HG03025 (cell line): ENCODE results near the gene ATP10A.

ENCODE experiments used
- ATAC-seq: cut with Tn5 transposase; IDR thresholded peaks from one replicate; pipeline ENCODE4 v1.9.1; 2021; ENCODE audit warnings: mild to moderate bottlenecking, moderate library complexity; ENCODE audit not compliant: unreplicated experiment, low FRiP score

The ATP10A gene

DNA sequence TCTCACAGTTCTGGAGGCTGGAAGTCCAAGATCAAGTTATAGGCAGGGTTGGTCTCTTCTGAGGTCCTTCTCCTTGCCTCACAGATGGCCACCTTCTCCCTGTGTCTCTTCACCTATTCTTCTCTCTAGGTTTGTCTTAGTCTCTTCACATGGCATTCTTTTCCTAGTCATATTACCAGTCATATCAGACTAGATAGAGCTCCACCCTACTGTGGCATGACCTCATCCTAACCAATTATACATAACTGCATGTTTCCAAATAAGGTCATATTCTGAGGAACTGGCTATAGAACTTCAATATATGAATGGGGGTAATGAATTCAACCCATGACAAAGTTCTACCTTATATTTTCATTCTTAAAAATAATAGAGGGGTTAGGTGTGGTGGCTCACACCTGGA is 227.9 kb downstream of the ATP10A start:
- ATAC-seq = no peak

DNA sequence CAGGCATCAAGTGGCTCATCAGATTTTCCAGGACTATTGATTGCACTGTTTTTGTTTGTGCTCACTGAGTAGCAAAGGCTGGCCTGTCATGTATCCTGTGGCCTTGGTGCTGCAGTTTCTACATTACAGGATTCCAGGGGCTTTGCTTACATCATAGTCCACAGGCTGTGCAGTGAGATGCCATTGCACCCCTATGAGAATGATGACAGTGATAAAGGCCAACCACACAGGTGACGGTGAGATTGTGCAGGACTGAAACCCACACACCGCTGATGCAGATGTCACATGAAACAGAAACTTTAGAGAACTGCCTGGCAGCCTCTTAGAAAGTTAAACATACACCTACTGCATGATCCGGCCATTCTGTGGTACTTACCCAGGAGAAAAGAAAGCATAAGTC is 229.3 kb downstream of the ATP10A start:
- ATAC-seq = no peak

DNA sequence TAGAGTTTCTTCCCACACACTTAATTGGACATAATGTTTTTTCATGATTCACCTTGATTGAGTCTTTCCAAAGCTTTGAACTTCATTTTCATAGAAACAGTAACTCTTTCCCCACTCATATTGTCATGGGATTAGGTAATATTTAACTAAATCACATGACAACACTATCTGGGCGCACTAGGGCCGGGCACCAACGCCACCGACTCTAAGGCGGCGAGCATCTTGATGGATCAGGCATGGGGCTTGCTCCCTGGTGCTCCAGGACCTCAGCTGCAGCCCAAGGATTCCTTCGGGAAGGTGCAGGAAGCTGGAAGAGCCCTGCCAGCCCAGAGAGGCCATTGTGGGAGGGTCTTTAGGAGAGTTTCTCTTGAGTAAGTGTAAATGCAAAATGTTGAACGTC is 231.2 kb downstream of the ATP10A start:
- ATAC-seq = no peak
